Psoas muscle (tissue), 8 donors: ENCODE measurements around the gene IL20RB. TPM values are rescaled to one million over a fixed set of nuclear protein-coding genes. Genes with fewer than 3 reads are reported as not detected.

Source experiments
- ATAC-seq, 4 donors: fragments of 200-7000 bp; cut with Tn5 transposase; one replicate each; pipeline ENCODE4 v1.9.1; 2020; ENCODE audit warnings: moderate library complexity in 3 of 4, mild to moderate bottlenecking in 2 of 4
- DNase-seq, 2 donors: peaks; one replicate each; pipeline ENCODE4 v3.0.0-alpha.2; 2020
- H3K27ac ChIP-seq: fragments of 200-600 bp; one replicate; pipeline ENCODE4 v1.8.0; 2022
- H3K27me3 ChIP-seq, 3 donors: fragments of 200-600 bp in 1 of 3; one replicate each; pipeline versions ENCODE4 v1.6.1 to v1.8.0; 2013 to 2022; ENCODE audit warnings: low read length in 2 of 3, mild to moderate bottlenecking in 2 of 3, moderate library complexity in 1 of 3; ENCODE audit not compliant: insufficient read depth in 3 of 3
- H3K36me3 ChIP-seq, 2 donors: fragments of 200-600 bp in 1 of 2; one replicate each; pipeline versions ENCODE4 v1.6.1 to v1.8.0; 2013 to 2022; ENCODE audit warnings: low read depth in 1 of 2, mild to moderate bottlenecking in 1 of 2, moderate library complexity in 1 of 2; ENCODE audit not compliant: insufficient read depth in 1 of 2
- H3K4me1 ChIP-seq: fragments of 200-600 bp; one replicate; pipeline ENCODE4 v1.8.0; 2022
- H3K4me3 ChIP-seq: fragments of 200-600 bp; one replicate; pipeline ENCODE4 v1.8.0; 2022; ENCODE audit warnings: mild to moderate bottlenecking
- H3K9me3 ChIP-seq: fragments of 200-600 bp; one replicate; pipeline ENCODE4 v1.8.0; 2022
- WGBS, 3 donors: extraction: QIAGEN DNeasy Blood & Tissue Kit; methylation state at CpG; one replicate each; pipeline versions ENCODE4 v1.1.6 to v1.1.7; 2013; 5-methylcytosine and 5-hydroxymethylcytosine counted together
- intact Hi-C, 2 donors: fragments of 100-400 bp; cut with DNase I; formaldehyde crosslinking; loops; one replicate each; pipeline versions ENCODE4 v1.11.0 to v1.14.2; 2022
- polyA plus RNA-seq, 3 donors: library from polyadenylated mRNA; stranded (reverse); fragments of 200-250 nt; gene quantifications; one replicate each; pipeline ENCODE4 v1.2.3, GENCODE V29; 2013
- total RNA-seq, 4 donors: library from RNA; stranded (reverse); fragmentation: NEBNext Ultra II Directional in 2 of 4; extraction: Animal tissue kit (Norgen Biotek cat#: 25700) in 2 of 4; gene quantifications; one replicate each; pipeline versions ENCODE4 v1.2.1 to v1.2.4, GENCODE V29; 2021 to 2023
- TF ChIP-seq, protein P1 (sequence below): fragments of 200-600 bp; IDR thresholded peaks from one replicate; pipeline ENCODE4 v1.8.0; 2022; ENCODE audit warnings: antibody characterized with exemption
- donor health status: healthy with polysubstance abuse.
- donor health status: DM: no; HTN: no; CAD: no; lungs with moderate emphysema.
- donor health status: Bipolar disorder and iron deficiency.
- donor health status: healthy.
- donor health status: DM: yes; HTN: yes; CAD: no.
- donor health status: DM: no; HTN: no; CAD: no.
- donor health status: DM: no; HTN: no; CAD: no.
- donor health status: DM: yes; HTN: yes; CAD: no.

Gene IL20RB
- total and polyA plus RNA-seq, 7 donors, result 0.46 to 1.6 (median 0.68) TPM; not detected in 1

GRCh38 chr3:136946978-136947377, 10.8 kb upstream of the IL20RB start:
- TF ChIP-seq, protein P1, sequence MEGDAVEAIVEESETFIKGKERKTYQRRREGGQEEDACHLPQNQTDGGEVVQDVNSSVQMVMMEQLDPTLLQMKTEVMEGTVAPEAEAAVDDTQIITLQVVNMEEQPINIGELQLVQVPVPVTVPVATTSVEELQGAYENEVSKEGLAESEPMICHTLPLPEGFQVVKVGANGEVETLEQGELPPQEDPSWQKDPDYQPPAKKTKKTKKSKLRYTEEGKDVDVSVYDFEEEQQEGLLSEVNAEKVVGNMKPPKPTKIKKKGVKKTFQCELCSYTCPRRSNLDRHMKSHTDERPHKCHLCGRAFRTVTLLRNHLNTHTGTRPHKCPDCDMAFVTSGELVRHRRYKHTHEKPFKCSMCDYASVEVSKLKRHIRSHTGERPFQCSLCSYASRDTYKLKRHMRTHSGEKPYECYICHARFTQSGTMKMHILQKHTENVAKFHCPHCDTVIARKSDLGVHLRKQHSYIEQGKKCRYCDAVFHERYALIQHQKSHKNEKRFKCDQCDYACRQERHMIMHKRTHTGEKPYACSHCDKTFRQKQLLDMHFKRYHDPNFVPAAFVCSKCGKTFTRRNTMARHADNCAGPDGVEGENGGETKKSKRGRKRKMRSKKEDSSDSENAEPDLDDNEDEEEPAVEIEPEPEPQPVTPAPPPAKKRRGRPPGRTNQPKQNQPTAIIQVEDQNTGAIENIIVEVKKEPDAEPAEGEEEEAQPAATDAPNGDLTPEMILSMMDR, result no peak
- Histone ChIP-seq H3K27ac (no peak overlapping the region), H3K36me3 (peaks cover 2 to 25% of the 10 kb centered on the region in 2 donors), H3K9me3 (no peaks in the 10 kb centered on the region), H3K4me1 (peaks cover 11% of the 10 kb centered on the region), H3K4me3 (no peak overlapping the region), H3K27me3 (no peaks in the 10 kb centered on the region)
- WGBS, 3 donors, result 67 to 85% (median 75%) methylated on average over 1 of the region's 1 CpG
- intact Hi-C loops, result no loop called here
- no peak for DNase-seq
- ATAC-seq, result no peak

DNA sequence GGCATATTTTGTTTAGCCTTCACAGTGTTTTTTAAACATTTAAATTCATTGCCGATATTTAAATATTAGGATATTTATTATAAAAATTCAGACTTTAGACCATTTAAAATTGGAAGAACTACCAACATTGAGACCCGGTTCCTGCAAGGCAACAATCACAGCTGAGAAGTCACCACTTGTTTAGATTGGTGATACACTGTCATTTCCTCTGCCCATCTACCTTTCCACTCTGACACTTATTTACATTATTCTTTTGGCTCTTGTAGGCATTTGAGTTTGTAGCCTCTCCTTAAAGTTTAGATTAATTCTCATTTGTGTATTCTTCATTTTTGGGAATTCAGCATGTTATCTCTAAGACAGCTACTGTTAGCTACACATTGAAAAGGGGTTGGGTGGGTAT, 10.3 kb upstream of the IL20RB start:
- no peak overlapping the region for H3K4me3 ChIP-seq
- H3K4me1 ChIP-seq, result peaks cover 6% of the 10 kb centered on the region
- TF ChIP-seq, protein P1, result no peak
- no peak for ATAC-seq
- H3K9me3 ChIP-seq, result no peaks in the 10 kb centered on the region
- H3K27me3 ChIP-seq, result no peaks in the 10 kb centered on the region
- no peak overlapping the region for H3K27ac ChIP-seq
- H3K36me3 ChIP-seq, result peaks cover 2 to 25% of the 10 kb centered on the region in 2 donors
- intact Hi-C loops, result no loop called here
- 49% methylated on average over 2 of the region's 2 CpGs for WGBS, 3 donors
- no peak for DNase-seq

DNA sequence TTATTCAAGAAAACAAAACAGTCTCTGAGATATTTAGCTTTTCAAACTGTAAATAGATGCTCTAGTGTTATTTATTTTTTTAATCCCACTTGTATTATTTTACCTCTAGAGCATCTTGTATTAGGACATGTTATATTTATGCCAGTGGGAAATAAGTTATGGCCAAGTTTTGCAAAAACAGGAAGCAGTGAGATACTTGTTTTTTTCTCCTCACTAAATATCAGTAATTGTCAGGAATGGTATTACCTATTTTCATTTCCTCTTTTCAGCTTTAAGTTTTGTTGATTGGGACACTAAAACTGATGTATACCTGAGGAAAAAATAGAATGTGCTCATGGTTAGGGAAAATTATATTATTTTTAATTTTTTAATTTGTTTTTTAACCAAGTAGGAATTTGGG, 8.6 kb upstream of the IL20RB start:
- H3K27ac ChIP-seq, result no peak overlapping the region
- no peak for DNase-seq
- TF ChIP-seq, protein P1, result no peak

GRCh38 chr3:136949708-136950107, 8.1 kb upstream of the IL20RB start:
- TF ChIP-seq, protein P1, result no peak
- Histone ChIP-seq H3K9me3 (no peaks in the 10 kb centered on the region), H3K36me3 (peaks cover 2 to 25% of the 10 kb centered on the region in 2 donors), H3K4me3 (no peak overlapping the region), H3K4me1 (peaks cover 5% of the 10 kb centered on the region), H3K27ac (no peak overlapping the region), H3K27me3 (no peaks in the 10 kb centered on the region)
- WGBS, 3 donors, result 92 to 98% (median 96%) methylated on average over 2 of the region's 2 CpGs
- no peak for DNase-seq
- intact Hi-C loops, result no loop called here
- ATAC-seq, result no peak

More for the DNA sequence above, 8.6 kb upstream of the IL20RB start:
- no peak overlapping the region for H3K4me3 ChIP-seq
- H3K27me3 ChIP-seq, result no peaks in the 10 kb centered on the region
- intact Hi-C loops, result no loop called here
- H3K36me3 ChIP-seq, result peaks cover 2 to 25% of the 10 kb centered on the region in 2 donors
- no peaks in the 10 kb centered on the region for H3K9me3 ChIP-seq
- ATAC-seq, result no peak
- H3K4me1 ChIP-seq, result peaks cover 5% of the 10 kb centered on the region

GRCh38 chr3:136950623-136951022, 7.2 kb upstream of the IL20RB start:
- H3K4me3 ChIP-seq, result no peak overlapping the region
- intact Hi-C loops, result no loop called here
- H3K36me3 ChIP-seq, result peaks cover 2 to 24% of the 10 kb centered on the region in 2 donors
- WGBS, 3 donors, result 88 to 95% (median 92%) methylated on average over 1 of the region's 1 CpG
- H3K9me3 ChIP-seq, result no peaks in the 10 kb centered on the region
- H3K4me1 ChIP-seq, result peaks cover 5% of the 10 kb centered on the region
- TF ChIP-seq, protein P1, result no peak
- H3K27ac ChIP-seq, result no peak overlapping the region
- DNase-seq (no peak), ATAC-seq (no peak)
- no peaks in the 10 kb centered on the region for H3K27me3 ChIP-seq
